ENCODE results near the gene IMMT.

The IMMT gene

GRCh38 chr2:86240251-86240650 is 45.0 kb upstream of the IMMT start:
- TF ChIP-seq FOXP2 (optimal IDR thresholded peaks at IDR 0.05; ENCODE audit: borderline replicate concordance, extremely low read depth, extremely low read length, insufficient read depth) (no peak), POLR2AphosphoS5 (IDR thresholded peaks at IDR 0.05; ENCODE audit: low read depth, low read length) (no peak), REST (IDR thresholded peaks at IDR 0.05; ENCODE audit: insufficient read depth in 1 of 2, low read depth in 2 of 2, low read length in 2 of 2) (no peak), SIN3A (IDR thresholded peaks at IDR 0.05; ENCODE audit: borderline replicate concordance, insufficient read depth, low read length) (no peak), TAF1 (IDR thresholded peaks at IDR 0.05; ENCODE audit: borderline replicate concordance, insufficient read depth, low read length) (no peak)

GRCh38 chr2:86239745-86240144 is 44.5 kb upstream of the IMMT start:
- TF ChIP-seq FOXP2 (optimal IDR thresholded peaks at IDR 0.05; ENCODE audit: borderline replicate concordance, extremely low read depth, extremely low read length, insufficient read depth) (no peak), TAF1 (IDR thresholded peaks at IDR 0.05; ENCODE audit: borderline replicate concordance, insufficient read depth, low read length) (no peak), SIN3A (IDR thresholded peaks at IDR 0.05; ENCODE audit: borderline replicate concordance, insufficient read depth, low read length) (no peak), POLR2AphosphoS5 (IDR thresholded peaks at IDR 0.05; ENCODE audit: low read depth, low read length) (no peak), REST (IDR thresholded peaks at IDR 0.05; ENCODE audit: insufficient read depth in 1 of 2, low read depth in 2 of 2, low read length in 2 of 2) (no peak)

- TF ChIP-seq REST (IDR thresholded peaks at IDR 0.05; ENCODE audit: insufficient read depth in 1 of 2, low read depth in 2 of 2, low read length in 2 of 2) (no peak), FOXP2 (optimal IDR thresholded peaks at IDR 0.05; ENCODE audit: borderline replicate concordance, extremely low read depth, extremely low read length, insufficient read depth) (no peak)
These were observed 44.1 kb upstream of the IMMT start for GRCh38 chr2:86239326-86239725.

- TF ChIP-seq REST (IDR thresholded peaks at IDR 0.05; ENCODE audit: insufficient read depth in 1 of 2, low read depth in 2 of 2, low read length in 2 of 2), result no peak
- TF ChIP-seq SIN3A (IDR thresholded peaks at IDR 0.05; ENCODE audit: borderline replicate concordance, insufficient read depth, low read length), result no peak
- no peak for TF ChIP-seq POLR2AphosphoS5 (IDR thresholded peaks at IDR 0.05; ENCODE audit: low read depth, low read length)
- TF ChIP-seq TAF1 (IDR thresholded peaks at IDR 0.05; ENCODE audit: borderline replicate concordance, insufficient read depth, low read length), result no peak
- no peak for TF ChIP-seq FOXP2 (optimal IDR thresholded peaks at IDR 0.05; ENCODE audit: borderline replicate concordance, extremely low read depth, extremely low read length, insufficient read depth)
These were observed 43.1 kb upstream of the IMMT start for GRCh38 chr2:86238354-86238753.

- TF ChIP-seq TAF1 (IDR thresholded peaks at IDR 0.05; ENCODE audit: borderline replicate concordance, insufficient read depth, low read length), result no peak
- TF ChIP-seq FOXP2 (optimal IDR thresholded peaks at IDR 0.05; ENCODE audit: borderline replicate concordance, extremely low read depth, extremely low read length, insufficient read depth), result no peak
- no peak for TF ChIP-seq REST (IDR thresholded peaks at IDR 0.05; ENCODE audit: insufficient read depth in 1 of 2, low read depth in 2 of 2, low read length in 2 of 2)
- TF ChIP-seq SIN3A (IDR thresholded peaks at IDR 0.05; ENCODE audit: borderline replicate concordance, insufficient read depth, low read length), result no peak
- TF ChIP-seq POLR2AphosphoS5 (IDR thresholded peaks at IDR 0.05; ENCODE audit: low read depth, low read length), result no peak
These were observed 41.9 kb upstream of the IMMT start for GRCh38 chr2:86237172-86237571.
